Activated T-cell treated with anti-CD3 and anti-CD28 coated beads, Interleukin-2, amount 50 U/mL, for 48 hours (primary cell): ENCODE data around the gene NUP93.
"Not testable (repeated sequence)": the region's sequence is repeated elsewhere in the genome, so short reads cannot be mapped to it uniquely, and the experiment has no call there.

ENCODE experiments used
- DNase-seq, 2 experiments: peaks; one replicate each; pipeline ENCODE4 v3.0.0-alpha.2; 2020

The NUP93 gene

DNA sequence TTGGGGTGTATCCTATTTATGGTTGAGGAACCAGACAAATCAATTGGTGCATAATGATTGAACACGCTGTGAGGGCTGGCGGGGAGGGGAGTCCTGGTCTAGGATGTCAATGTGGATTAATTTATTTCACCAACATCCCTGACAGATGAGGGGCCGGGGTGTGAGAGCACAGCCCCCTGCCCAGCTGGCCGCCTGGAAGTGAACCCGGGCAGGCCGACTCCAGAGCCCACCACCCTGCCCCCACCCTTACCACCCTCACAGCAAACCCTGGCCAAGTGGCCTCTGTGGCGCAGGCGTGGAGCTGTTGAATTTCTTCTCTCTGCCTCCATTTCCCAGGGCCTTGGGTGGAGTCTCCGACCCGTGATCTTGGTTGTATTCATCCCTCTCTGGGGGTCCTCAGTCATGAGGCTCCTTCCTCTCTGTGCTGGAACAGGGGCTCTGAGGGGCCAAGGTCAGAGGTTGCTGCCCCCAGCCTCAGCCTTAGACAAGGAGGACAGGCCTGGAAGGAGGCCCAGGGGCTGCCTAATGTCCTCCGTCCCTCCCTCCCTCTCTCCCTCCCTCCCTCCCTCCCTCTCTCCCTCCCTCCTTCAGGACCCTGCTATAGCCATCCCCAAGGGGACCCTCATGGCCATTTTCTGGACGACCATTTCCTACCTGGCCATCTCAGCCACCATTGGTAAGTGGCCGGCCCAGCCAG lies 147.7 kb downstream of the NUP93 start:
- no peak for DNase-seq

GRCh38 chr16:56878282-56878854 lies 148.4 kb downstream of the NUP93 start:
- no peak for DNase-seq

- DNase-seq = no peak
These were observed 149.3 kb downstream of the NUP93 start for GRCh38 chr16:56879276-56879675.

- DNase-seq = no peak
These were observed 150.2 kb downstream of the NUP93 start for GRCh38 chr16:56880176-56880575.

DNA sequence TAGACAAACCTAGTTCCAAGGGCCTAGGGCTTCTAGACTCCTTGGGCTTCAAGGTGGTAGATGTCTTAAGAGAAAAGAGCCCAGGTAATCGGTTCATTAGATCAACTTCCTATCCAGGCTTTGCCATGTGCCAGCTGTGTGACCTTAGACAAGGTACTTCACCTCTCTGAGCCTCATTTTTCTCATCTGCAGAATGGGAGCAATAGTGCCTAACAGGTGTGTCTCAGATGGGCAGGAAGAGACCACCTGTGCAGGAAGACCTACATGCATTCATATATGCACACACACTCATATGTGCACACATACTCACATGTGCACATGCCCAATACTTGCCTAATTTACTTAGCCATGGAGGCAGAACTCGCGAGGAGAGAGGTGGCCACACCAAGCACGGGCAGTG lies 150.8 kb downstream of the NUP93 start:
- DNase-seq = no peak

DNA sequence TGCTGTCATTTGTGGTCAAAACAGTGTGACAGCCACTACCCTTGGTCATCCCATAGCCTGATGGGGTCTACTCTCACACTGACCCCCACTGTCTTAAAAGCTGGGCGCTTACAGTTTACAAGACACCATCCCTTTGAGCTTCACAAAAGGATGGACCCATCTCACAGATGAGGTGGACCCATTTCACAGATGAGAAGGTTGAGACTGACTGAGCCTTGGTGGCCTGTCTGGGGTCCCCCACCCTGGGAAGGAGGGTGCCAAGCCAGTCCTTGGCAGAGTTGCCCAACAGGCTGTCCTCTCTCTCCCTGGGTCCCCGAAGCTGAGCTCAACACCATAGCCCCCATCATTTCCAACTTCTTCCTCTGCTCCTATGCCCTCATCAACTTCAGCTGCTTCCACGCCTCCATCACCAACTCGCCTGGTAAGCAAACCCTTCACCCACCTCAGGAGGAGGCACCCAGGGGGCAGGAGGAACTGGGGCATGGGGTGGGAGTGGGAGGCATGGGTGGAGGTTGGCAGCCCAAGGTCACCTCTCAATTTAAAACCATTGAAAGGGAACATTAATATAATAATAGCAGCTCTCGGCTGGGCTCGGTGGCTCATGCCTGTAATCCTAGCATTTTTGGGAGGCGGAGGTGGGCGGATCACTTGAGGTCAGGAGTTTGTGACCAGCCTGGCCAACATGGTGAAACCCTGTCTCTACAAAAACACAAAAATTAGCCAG lies 152.3 kb downstream of the NUP93 start:
- DNase-seq = no peak

DNA sequence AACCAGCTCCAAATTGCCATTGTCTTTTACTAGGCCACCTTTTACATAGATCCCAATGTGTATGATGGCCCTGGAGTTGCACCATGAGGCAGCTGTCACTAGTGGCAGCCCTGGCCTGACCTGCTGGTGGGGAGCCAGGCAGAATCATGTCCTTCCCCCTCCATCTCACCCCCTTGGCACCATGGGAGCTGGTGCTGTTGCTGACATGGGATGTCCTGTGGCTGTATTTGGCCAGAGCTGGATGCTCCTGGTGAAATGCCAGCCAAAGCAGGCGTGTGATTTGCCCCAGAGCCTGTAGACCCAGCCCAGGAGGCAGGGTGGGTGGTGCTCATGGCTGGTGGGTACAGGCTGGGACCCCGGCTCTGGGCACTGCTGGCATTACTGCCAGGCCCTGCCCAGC lies 153.7 kb downstream of the NUP93 start:
- no peak for DNase-seq

DNA sequence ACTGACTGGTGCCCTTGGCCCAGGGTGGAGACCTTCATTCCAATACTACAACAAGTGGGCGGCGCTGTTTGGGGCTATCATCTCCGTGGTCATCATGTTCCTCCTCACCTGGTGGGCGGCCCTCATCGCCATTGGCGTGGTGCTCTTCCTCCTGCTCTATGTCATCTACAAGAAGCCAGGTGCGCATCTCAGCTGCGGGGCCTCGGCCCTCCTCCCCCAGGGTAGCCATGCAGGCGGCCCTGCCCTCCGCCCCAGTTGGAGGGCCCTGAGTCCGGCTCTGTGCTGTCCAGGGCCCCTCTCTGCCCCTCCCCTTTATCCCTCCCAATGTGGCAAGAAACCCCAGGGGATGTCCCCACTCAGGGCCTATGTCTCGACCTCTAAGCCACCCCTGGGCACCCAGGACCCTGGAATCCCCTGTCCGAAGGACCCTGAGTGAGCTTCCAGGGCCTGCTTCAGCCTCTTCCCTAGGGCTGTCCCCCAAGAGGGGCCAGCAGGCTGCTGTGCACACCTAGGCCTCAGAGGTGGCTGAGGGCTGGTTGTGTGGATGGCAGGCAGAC lies 154.2 kb downstream of the NUP93 start:
- DNase-seq = no peak

- not testable (repeated sequence) for DNase-seq
These were observed 155.0 kb downstream of the NUP93 start for GRCh38 chr16:56884929-56885328.

- DNase-seq = no peak
These were observed 155.7 kb downstream of the NUP93 start for GRCh38 chr16:56885446-56886162.

DNA sequence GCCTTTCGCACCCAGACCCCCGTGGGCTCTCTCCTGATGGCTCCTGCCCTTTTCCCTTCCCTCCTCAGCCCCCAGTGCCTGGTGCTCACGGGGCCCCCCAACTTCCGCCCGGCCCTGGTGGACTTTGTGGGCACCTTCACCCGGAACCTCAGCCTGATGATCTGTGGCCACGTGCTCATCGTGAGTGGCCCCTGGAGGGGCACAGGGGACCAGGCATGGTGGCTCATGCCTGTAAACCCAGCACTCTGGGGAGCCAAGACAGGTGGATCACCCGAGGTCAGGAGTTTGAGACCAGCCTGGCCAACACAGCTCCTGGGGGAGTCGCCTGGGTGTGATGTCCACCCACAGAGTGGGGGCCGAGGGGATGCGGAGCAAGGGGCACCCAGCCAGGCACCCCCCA lies 156.4 kb downstream of the NUP93 start:
- DNase-seq = no peak

- DNase-seq = no peak
These were observed 156.9 kb downstream of the NUP93 start for GRCh38 chr16:56886826-56887225.

DNA sequence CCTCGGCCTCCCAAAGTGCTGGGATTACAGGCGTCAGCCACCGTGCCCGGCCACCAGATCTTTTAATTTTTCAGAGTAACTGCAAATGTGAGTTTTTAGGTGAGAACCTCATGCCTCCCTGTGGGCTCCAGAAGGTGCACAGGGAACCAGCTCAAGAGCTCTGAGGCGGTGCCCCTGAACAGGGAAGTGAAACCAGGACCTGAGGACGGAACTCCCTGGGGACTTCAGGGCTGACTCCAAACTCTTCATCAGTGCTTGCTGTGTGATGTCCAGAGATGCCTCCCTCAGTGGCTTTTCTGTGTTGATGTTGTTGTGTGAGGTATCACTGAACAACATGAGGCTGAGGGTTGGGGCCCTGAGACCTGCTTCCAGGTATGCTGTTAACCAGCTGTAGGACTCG lies 158.9 kb downstream of the NUP93 start:
- DNase-seq = no peak

DNA sequence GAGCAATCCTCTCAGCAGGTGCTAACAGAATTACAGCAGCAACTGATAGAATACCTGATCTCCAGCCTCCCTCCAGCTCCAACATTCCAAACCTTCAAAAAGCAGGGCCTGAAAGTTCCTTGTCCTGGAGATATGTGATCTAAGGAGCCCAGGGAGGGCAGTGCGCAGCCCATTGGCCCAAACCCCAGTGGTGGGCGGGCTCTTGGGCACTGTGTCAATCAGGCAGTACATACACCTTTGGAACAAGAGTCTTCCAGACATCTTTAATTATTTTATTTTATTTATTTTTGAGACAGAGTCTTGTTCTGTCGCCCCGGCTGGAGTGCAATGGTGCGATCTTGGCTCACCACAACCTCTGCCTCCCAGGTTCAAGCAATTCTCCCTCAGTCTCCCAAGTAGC lies 159.3 kb downstream of the NUP93 start:
- DNase-seq = no peak

DNA sequence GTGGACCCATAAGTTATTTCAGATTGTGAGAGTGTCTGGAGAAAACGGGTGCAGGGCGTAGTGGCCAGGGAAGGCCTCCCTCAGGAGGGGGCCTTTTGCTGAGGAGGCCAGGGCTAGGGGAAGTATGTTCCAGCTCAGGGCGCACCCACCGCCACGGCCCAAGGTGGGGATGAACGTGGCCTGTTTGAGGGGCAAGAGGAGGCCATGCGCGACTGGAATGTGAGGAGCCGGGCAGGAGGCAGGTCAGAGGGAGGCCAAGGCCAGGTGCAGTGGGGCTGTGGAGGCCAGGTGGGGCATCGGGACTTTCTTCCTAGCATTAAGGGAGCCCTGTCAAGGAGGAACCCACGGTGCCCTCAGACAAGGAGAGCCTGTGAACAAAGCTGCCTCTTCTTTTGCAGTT lies 161.8 kb downstream of the NUP93 start:
- no peak for DNase-seq

GRCh38 chr16:56892705-56893104 lies 162.8 kb downstream of the NUP93 start:
- no peak for DNase-seq

DNA sequence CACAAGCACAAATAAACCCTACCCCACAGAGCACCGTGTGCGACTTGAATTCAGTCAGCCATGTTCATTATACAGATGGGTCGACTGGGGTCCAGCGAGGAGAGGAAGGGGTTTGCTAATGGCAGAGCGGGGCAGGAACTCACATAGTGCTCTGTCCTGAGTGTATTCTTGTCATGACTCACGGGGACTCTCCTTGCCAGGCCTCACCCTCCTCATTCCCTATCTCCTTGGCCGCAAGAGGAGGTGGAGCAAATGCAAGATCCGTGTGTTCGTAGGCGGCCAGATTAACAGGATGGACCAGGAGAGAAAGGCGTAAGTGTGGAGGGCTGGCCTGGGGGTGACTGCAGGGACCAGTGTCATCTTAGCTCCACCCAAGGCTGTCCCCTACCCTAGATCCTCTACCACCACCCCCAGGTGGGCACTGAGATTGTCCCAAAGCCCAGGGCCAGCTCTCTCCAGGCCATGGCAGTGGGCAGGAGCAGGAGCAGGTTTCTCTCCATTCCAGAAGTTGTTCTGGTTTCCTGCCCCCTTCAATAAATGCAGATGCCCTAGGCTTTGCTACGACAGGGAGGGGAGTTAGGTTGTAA lies 164.5 kb downstream of the NUP93 start:
- DNase-seq = no peak

DNA sequence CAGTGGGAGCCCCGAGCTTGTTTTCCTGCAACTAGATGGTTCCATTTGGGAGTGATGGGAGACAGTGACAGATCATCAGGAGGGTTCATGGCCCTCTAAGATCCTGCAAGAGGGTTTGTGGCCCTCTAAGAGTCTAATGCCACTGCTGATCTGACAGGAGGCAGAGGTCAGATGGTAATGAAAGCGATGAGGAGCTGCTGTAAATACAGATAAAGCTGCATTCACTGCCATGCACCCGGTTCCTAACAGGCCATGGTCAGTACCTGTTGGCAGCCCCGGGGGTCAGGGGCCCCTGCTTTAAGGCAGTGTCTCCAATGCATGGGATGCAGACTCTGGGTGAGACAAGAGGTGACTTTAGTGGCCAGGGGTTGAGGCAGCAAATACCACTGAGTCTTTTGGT lies 165.9 kb downstream of the NUP93 start:
- no peak for DNase-seq

- DNase-seq = no peak
These were observed 166.3 kb downstream of the NUP93 start for GRCh38 chr16:56896244-56896643.

DNA sequence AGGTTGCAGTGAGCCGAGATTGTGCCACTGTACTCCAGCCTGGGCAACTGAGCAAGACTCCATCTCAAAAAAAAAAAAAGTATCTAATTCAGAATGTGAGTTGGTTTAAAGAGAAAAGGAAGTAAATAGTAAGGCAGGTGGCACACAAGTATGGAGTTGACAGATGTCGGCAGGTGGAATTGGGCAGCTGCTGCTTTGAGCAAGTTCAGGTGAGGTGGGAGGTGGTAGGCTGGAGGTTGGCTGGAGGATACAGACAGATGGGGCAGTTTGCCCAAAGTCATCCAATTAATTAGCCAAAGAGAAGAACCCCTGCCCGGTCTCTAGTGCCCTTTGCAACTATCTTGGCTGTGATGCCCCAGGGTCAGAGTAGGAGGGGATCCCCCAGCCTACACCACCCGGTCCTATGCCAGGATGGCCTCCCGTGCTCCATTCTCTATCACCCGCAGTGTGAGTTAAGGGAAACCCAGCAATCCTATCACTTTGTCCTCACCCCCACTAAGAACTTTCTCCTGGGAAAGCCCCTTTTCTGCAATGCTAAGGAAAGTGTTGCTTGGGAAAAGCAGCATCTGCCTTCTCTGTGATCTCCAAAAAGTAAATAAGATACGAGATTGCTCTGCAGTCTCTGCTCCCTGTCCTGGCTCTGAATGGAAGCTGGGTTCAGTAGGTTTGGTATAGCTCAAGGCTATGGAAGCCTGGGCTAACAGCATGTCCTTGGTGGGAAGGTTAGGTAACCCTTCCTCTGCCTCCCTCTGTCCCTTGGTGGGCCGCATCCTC lies 167.3 kb downstream of the NUP93 start:
- no peak for DNase-seq

DNA sequence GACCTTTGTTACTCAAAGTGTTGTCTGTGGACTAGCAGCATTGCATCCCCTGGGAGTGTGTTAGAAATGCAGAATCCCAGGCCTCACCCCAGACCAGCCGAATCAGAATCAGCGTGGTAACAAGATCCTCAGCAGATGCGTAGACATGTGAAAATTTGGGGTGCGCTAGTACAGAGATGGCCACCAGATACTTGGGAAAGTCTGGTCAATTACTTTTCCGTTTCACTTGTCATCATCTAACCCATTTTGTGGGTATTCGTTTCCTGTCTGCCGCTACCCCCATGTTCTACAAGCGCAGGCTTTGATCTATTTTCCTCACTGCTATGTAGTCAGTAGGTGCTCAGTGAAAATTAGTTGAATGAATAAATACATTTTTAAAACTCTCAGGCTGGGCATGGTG lies 168.9 kb downstream of the NUP93 start:
- peak in 1 of 2 experiments; percentile 24 for DNase-seq
